GM10248 (cell line): ENCODE results near the gene DCAF4L1.

Source experiments
- CTCF ChIA-PET: fragments of 300-600 bp; sonication (Branson Sonifier 250); formaldehyde crosslinking; extraction: SDS; loops from one replicate; lab custom pipeline; 2021; ENCODE audit warnings: antibody characterized with exemption; lab: Yijun Ruan, JAX
- POLR2A ChIA-PET: fragments of 350-650 bp; sonication (Branson Sonifier 250); formaldehyde crosslinking; extraction: SDS; loops from one replicate; lab custom pipeline; 2020; ENCODE audit warnings: antibody characterized with exemption; lab: Yijun Ruan, JAX
- DNase-seq: peaks from one replicate; pipeline ENCODE4 v3.0.0; 2012; ENCODE audit errors: extremely low spot score
- CTCF ChIP-seq: IDR thresholded peaks from 2 replicates; pipeline ENCODE4 v1.5.1; 2012; ENCODE audit warnings: mild to moderate bottlenecking, low read depth; ENCODE audit errors: extremely low read depth, missing control alignments, control extremely low read depth

Gene DCAF4L1

GRCh38 chr4:41939016-41939626 lies 42.4 kb upstream of the DCAF4L1 start:
- ChIA-PET CTCF (interaction anchor here (1.0 to 1.6 kb wide), 4 partner anchors 11 to 18 kb away, joined by 3 to 4 read pairs (median 3); no protein-coding TSS in a partner anchor), POLR2A (no interaction called here)
- no peak for TF ChIP-seq CTCF
- DNase-seq, result no peak

- CTCF ChIA-PET, result no interaction called here
- no peak for TF ChIP-seq CTCF
Observed at GRCh38 chr4:41940834-41941233, 40.7 kb upstream of the DCAF4L1 start.

GRCh38 chr4:41943506-41943905 lies 38.0 kb upstream of the DCAF4L1 start:
- TF ChIP-seq CTCF, result no peak
- POLR2A ChIA-PET, result no interaction called here
- DNase-seq, result no peak
- CTCF ChIA-PET, result no interaction called here

More at GRCh38 chr4:41940834-41941233, 40.7 kb upstream of the DCAF4L1 start:
- no peak for DNase-seq
- POLR2A ChIA-PET, result interaction anchor here (0.7 kb wide), 1 partner anchor 37 kb away, joined by 3 read pairs; no protein-coding TSS in a partner anchor

- POLR2A ChIA-PET, result no interaction called here
- no peak for TF ChIP-seq CTCF
- no peak for DNase-seq
- CTCF ChIA-PET, result interaction anchor here (1.5 kb wide), 1 partner anchor 10 kb away, joined by 4 read pairs; no protein-coding TSS in a partner anchor
Observed at GRCh38 chr4:41944089-41944488, 37.5 kb upstream of the DCAF4L1 start.

GRCh38 chr4:41949531-41949930 lies 32.0 kb upstream of the DCAF4L1 start:
- no peak for DNase-seq
- ChIA-PET POLR2A (no interaction called here), CTCF (interaction anchor here (0.9 to 1.4 kb wide), 3 partner anchors 10 to 41 kb away, joined by 3 read pairs; partner anchors contain the start of gene SLC30A9)
- no peak for TF ChIP-seq CTCF

GRCh38 chr4:41957634-41958033 lies 23.9 kb upstream of the DCAF4L1 start:
- ChIA-PET POLR2A (no interaction called here), CTCF (interaction anchor here (0.9 to 2.6 kb wide), 7 partner anchors 9 to 562 kb away, joined by 3 to 11 read pairs (median 4); no protein-coding TSS in a partner anchor)
- TF ChIP-seq CTCF, result peak; percentile 50
- DNase-seq, result peak; percentile 50
